ENCODE data around the gene DHRS3. TPM values are rescaled to one million over a fixed set of nuclear protein-coding genes. Genes with fewer than 3 reads are reported as not detected.

The DHRS3 gene
- polyA plus RNA-seq, 1 of the 3 experiments (the other 2 are of a cell fraction) = 44.8 TPM

GRCh38 chr1:12640958-12641272 lies 22.9 kb upstream of the DHRS3 start (continued):
- TF ChIP-seq RAD21 (IDR thresholded peaks at IDR 0.05; ENCODE audit: low read length) (no peak), MXI1 (IDR thresholded peaks at IDR 0.05; ENCODE audit: low read depth, low read length) (no peak), CTCF (IDR thresholded peaks at IDR 0.05) (no peak), NRF1 (IDR thresholded peaks at IDR 0.05; ENCODE audit: low read depth, low read length) (no peak)

GRCh38 chr1:12640237-12640957 lies 22.4 kb upstream of the DHRS3 start:
- no peak for DNase-seq
- no peak overlapping the region for H3K27ac ChIP-seq (ENCODE audit: low read depth in 2 of 2, low read length in 1 of 2)
- H3K4me2 ChIP-seq = no peak overlapping the region
- H3K9me2 ChIP-seq = no peaks in the 10 kb centered on the region
- H3K79me2 ChIP-seq (ENCODE audit: insufficient read depth) = no peaks in the 10 kb centered on the region
- H3K9ac ChIP-seq = no peak overlapping the region
- 29% methylated on average over 7 of the region's 7 CpGs for WGBS (ENCODE audit: low lambda C conversion rate)
- ChIA-PET POLR2A (no interaction called here), CTCF (interaction anchor here (0.7 to 6.9 kb wide), 5 partner anchors 18 to 327 kb away, joined by 3 to 37 read pairs (median 3); no protein-coding TSS in a partner anchor)
- H3K4me3 ChIP-seq (ENCODE audit: low read depth in 2 of 2, low read length in 1 of 2) = no peak overlapping the region
- H3K9me3 ChIP-seq = no peaks in the 10 kb centered on the region
- no peak overlapping the region for H2AFZ ChIP-seq (ENCODE audit: low read depth)
- H3F3A ChIP-seq (replicated peaks; ENCODE audit: insufficient read depth) = no peaks in the 10 kb centered on the region
- H3K36me3 ChIP-seq (replicated peaks in 1 of 2; ENCODE audit: control insufficient read depth in 1 of 2, insufficient read depth in 2 of 2, low read length in 1 of 2) = no peaks in the 10 kb centered on the region
- no peaks in the 10 kb centered on the region for H3K4me1 ChIP-seq (ENCODE audit: control insufficient read depth in 1 of 2, insufficient read depth in 2 of 2, low read depth in 1 of 2, low read length in 1 of 2)
- no peaks in the 10 kb centered on the region; the same call in 1 of the 2 replicates for H3K27me3 ChIP-seq (ENCODE audit: insufficient read depth)
- no peaks in the 10 kb centered on the region for H4K20me1 ChIP-seq (ENCODE audit: insufficient read depth)
- TF ChIP-seq YY1 (IDR thresholded peaks at IDR 0.05; ENCODE audit: low read depth) (no peak), RXRA (IDR thresholded peaks at IDR 0.05; ENCODE audit: borderline replicate concordance, low read depth) (no peak), CTCF (IDR thresholded peaks at IDR 0.05) (no peak), EP300 (IDR thresholded peaks at IDR 0.05; ENCODE audit: borderline replicate concordance in 1 of 2, low read depth in 1 of 2, low read length in 1 of 2) (no peak), JUND (IDR thresholded peaks at IDR 0.05) (no peak), GABPA (IDR thresholded peaks at IDR 0.05; ENCODE audit: low read depth) (no peak), MAX (IDR thresholded peaks at IDR 0.05; ENCODE audit: low read depth) (no peak), POLR2AphosphoS5 (IDR thresholded peaks at IDR 0.05; ENCODE audit: low read depth, low read length) (no peak), NRF1 (IDR thresholded peaks at IDR 0.05; ENCODE audit: low read depth, low read length) (no peak), FOSL2 (IDR thresholded peaks at IDR 0.05; ENCODE audit: borderline replicate concordance, low read depth) (no peak), ELF1 (IDR thresholded peaks at IDR 0.05) (no peak), USF2 (IDR thresholded peaks at IDR 0.05; ENCODE audit: borderline replicate concordance, low read depth, low read length) (no peak), FOXJ3 (CRISPR knock-in tag; IDR thresholded peaks at IDR 0.05) (no peak), CHD2 (IDR thresholded peaks at IDR 0.05; ENCODE audit: low read length, partially characterized antibody) (no peak), MEF2A (IDR thresholded peaks at IDR 0.05; ENCODE audit: borderline replicate concordance, low read depth) (no peak), PBX3 (IDR thresholded peaks at IDR 0.05) (no peak), SIN3A (IDR thresholded peaks at IDR 0.05; ENCODE audit: borderline replicate concordance, low read depth, low read length) (no peak), ZBTB33 (IDR thresholded peaks at IDR 0.05; ENCODE audit: borderline replicate concordance, low read depth) (no peak), IRF3 (IDR thresholded peaks at IDR 0.05; ENCODE audit: low read depth, low read length) (no peak), NFIC (IDR thresholded peaks at IDR 0.05; ENCODE audit: borderline replicate concordance) (no peak)
